ENCODE measurements around the gene UBE2D2. TPM values are rescaled to one million over a fixed set of nuclear protein-coding genes. Genes with fewer than 3 reads are reported as not detected.
A peak's percentile ranks its signal among the peaks of the same experiment; 100 is the strongest.

Gene UBE2D2
- total and polyA plus RNA-seq, 3 donors from 2014 or later, result 102 to 386 (median 116) TPM

DNA sequence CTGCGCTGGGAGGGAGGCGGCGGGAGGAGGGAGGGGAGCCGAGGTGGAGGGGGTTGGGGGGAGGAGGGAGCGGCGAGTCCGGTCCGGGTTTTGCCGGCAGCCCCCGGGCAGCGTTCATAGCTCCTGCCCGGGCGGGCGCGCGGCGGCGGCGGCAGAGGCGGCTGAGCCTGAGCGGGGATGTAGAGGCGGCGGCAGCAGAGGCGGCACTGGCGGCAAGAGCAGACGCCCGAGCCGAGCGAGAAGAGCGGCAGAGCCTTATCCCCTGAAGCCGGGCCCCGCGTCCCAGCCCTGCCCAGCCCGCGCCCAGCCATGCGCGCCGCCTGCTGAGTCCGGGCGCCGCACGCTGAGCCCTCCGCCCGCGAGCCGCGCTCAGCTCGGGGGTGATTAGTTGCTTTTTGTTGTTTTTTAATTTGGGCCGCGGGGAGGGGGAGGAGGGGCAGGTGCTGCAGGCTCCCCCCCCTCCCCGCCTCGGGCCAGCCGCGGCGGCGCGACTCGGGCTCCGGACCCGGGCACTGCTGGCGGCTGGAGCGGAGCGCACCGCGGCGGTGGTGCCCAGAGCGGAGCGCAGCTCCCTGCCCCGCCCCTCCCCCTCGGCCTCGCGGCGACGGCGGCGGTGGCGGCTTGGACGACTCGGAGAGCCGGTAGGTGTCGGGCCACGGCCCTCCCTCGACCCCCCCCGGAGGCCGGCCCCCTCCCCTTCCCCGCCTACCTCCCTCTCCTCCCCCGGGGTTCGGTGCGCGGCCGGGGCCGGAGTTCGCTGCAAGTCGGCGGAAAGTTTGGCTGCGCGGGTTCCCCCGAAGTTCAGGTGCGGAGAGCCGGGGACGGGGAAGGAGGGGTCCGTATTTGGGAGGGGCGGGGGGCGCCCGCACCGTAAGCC is 87.3 kb downstream of the UBE2D2 start, which contains the start of gene CXXC5:
Gene CXXC5, plus strand, starts transcription at position 145 of the 877 bp plus-strand sequence. CDS start 32,175 bp downstream, outside the sequence.
- Histone ChIP-seq H3K27me3 (no peaks in the 10 kb centered on the region), H3K36me3 (ENCODE audit: low read depth, missing control alignments) (no peaks in the 10 kb centered on the region), H3K4me3 (peak within 1 kb of the TSS; percentile 71 to 72), H3K9me3 (no peaks in the 10 kb centered on the region), H3K4me1 (peaks cover 47% of the 10 kb centered on the region), H3K27ac (peak within 1 kb of the TSS; percentile 52 to 73)
- WGBS, 2 donors, result 0 to 1% methylated on average over 6 to 66 of the region's 106 CpGs
- TF ChIP-seq POLR2A (IDR thresholded peaks at IDR 0.05), result no peak
- TF ChIP-seq CTCF (IDR thresholded peaks at IDR 0.05), result no peak
- DNase-seq, result peak; percentile 84
- intact Hi-C loops (cut with DNase I; ENCODE audit: low total_unique reads), result no loop called here

DNA sequence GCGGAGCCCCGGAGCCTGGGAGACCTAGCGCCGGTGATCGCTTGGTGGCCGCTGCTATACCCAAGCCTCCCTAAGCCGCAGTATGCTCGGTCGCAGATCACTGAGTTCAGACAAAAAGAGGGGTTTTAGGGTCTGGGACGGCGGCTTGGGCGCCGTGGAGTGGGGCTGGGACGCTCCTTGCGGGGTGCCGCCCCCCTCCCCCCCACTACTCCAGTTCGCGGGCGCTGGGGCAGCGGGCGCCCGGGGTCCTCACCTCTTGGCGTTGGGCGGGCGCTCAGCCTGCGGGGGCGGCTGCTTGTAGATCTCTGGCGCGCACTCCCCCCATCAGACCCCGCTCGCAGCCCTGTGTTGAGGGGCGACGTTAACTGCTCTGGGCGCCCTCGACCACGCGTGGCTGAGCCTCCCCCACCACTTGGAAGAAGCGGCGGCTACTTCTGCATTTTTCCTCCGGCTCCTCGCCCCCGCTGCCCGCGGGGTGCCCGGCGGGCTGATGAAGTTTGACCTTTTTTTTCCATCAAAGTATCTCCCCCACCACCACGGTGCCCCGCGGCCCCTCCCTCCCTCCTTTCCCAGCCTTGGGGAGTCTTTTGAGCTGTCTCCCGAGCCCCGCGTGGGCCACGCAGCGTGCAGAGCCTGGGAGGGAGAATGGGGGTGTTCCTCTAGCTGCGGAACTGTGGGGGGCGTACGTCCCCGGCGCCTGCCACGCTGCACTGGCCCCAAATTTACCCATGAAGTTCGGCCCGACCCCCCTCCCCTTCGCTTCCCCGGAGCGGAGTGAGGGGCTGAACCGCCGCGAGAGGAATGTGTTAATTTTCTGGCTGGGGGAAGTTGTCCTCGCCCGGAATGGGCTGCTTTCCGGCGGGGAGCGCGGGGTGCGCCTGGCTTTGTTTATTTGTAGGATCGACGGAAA is 88.2 kb downstream of the UBE2D2 start:
- H3K36me3 ChIP-seq (ENCODE audit: low read depth, missing control alignments), result no peaks in the 10 kb centered on the region
- no peak for DNase-seq
- no peaks in the 10 kb centered on the region for H3K9me3 ChIP-seq
- peak overlapping the region; percentile 71 to 72 for H3K4me3 ChIP-seq
- H3K27me3 ChIP-seq, result no peaks in the 10 kb centered on the region
- WGBS, 2 donors, result 0% methylated on average over 19 to 75 of the region's 77 CpGs
- intact Hi-C loops (cut with DNase I; ENCODE audit: low total_unique reads), result no loop called here
- H3K4me1 ChIP-seq, result peaks cover 53% of the 10 kb centered on the region
- H3K27ac ChIP-seq, result peak overlapping the region; percentile 52 to 73
- TF ChIP-seq POLR2A (IDR thresholded peaks at IDR 0.05), result no peak
- no peak for TF ChIP-seq CTCF (IDR thresholded peaks at IDR 0.05)

DNA sequence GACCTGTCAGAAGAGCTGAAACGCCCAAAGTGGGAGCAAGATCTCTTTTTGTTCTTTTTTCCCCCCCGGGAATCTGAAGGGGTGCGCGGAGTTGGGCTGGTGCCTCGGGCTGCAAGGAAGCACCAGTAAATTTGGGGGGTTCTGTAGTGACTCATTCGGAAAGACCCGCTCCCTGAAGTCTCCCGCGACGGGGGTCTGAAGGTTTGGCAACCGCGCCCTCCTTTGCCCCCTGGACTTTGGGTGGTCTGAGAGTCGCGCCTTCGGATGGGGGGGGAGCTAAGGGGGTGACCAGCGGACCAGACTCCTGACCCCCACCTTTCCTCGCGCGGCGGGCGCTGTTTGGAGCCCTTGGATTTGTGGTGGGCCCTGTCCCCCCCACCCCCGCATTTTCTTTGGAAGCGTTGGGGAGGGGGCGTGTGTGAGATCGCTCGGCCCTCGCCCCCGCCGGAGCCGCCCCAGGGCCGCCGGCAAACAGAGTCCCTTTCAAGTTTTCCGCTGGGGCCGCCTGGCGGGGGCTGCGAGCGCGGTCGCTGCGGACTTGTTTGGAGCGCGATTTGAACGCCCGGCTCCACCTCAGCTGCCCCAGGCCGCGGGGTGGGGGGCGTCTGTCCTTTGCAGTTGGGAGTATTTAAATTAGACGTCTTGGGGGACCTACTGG is 89.0 kb downstream of the UBE2D2 start:
- Histone ChIP-seq H3K4me1 (peaks cover 61% of the 10 kb centered on the region), H3K4me3 (peak overlapping the region; percentile 71 to 72), H3K9me3 (no peaks in the 10 kb centered on the region), H3K36me3 (ENCODE audit: low read depth, missing control alignments) (no peaks in the 10 kb centered on the region), H3K27ac (peak overlapping the region; percentile 47 to 58), H3K27me3 (no peaks in the 10 kb centered on the region)
- DNase-seq, result no peak
- intact Hi-C loops (cut with DNase I; ENCODE audit: low total_unique reads), result no loop called here
- TF ChIP-seq POLR2A (IDR thresholded peaks at IDR 0.05) (no peak), CTCF (IDR thresholded peaks at IDR 0.05) (peak in 2 of 3 experiments; percentile 10 to 25)
- 0 to 1% methylated on average over 17 to 38 of the region's 48 CpGs for WGBS, 2 donors

DNA sequence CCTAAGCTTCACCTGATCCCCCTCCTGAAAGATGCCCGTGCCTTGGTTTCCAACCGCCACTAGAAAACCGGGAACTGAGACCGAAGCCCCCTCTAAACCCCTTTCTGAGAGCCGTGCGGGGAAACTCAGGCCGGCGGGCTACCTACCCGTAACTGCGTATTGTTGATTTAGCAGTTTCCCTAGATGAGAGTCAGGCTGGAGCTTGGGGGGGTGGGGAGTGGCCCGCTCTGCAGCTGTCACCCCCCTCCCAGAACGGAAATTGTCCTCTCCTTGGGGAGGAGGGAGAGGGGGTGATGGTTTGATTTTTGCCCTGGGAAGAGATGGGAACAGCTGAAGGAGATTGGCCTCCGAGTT is 89.5 kb downstream of the UBE2D2 start:
- Histone ChIP-seq H3K4me1 (peaks cover 66% of the 10 kb centered on the region), H3K36me3 (ENCODE audit: low read depth, missing control alignments) (no peaks in the 10 kb centered on the region), H3K27ac (peak overlapping the region; percentile 47 to 58), H3K9me3 (no peaks in the 10 kb centered on the region), H3K4me3 (peak overlapping the region; percentile 71 to 72), H3K27me3 (no peaks in the 10 kb centered on the region)
- 4 to 7% methylated on average over 13 of the region's 13 CpGs for WGBS, 2 donors
- intact Hi-C loops (cut with DNase I; ENCODE audit: low total_unique reads), result no loop called here
- DNase-seq, result no peak
- TF ChIP-seq CTCF (IDR thresholded peaks at IDR 0.05) (no peak), POLR2A (IDR thresholded peaks at IDR 0.05) (no peak)

Measured in testis (tissue), 3 donors.